ENCODE measurements around the gene JMJD4.

DNA sequence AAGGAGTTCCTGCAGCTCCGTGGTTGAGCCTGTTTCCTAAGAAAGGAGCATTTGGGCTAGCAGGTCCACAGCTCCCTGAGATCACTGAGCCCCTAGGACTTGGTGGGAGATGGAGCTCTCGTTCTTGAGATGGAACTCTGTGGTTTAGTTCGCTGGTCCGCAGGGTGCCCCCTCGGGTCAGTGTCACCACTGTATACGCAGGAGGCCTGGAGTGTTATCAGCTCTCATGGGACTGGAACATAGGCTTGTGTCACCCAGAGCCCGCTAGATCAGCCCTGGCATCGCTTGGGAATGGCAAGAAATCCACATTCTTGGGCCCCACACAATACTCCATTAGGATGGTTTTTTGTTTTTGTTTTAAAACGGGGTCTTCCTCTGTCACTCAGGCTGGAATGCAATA, 3.7 kb upstream of the JMJD4 start:
- TF ChIP-seq CTCF (IDR thresholded peaks at IDR 0.05; ENCODE audit: low read depth, low read length, poor library complexity, severe bottlenecking) (no peak), EZH2phosphoT487 (IDR thresholded peaks at IDR 0.05; ENCODE audit: borderline replicate concordance, low read length) (no peak)

All from DOHH2 (cell line).